Memory B cell (primary cell): Measurements from ENCODE around the gene CIDEA.

Source experiments
- ATAC-seq: fragments of 150-1000 bp; cut with Tn5 transposase; 2 replicates; pipeline ENCODE4 v1.10.0; 2021; ENCODE audit warnings: low read depth, mild to moderate bottlenecking, moderate library complexity
- DNase-seq, 2 donors: peaks; one replicate each; pipeline ENCODE4 v3.0.0; 2022; ENCODE audit warnings: low spot score in 2 of 2
- H3K27ac Mint-ChIP-seq: one replicate; pipeline ENCODE4 v1.8.0; 2022; ENCODE audit warnings: mild to moderate bottlenecking, moderate library complexity, mixed read lengths
- H3K27me3 Mint-ChIP-seq: one replicate; pipeline ENCODE4 v1.8.0; 2022; ENCODE audit warnings: mixed read lengths
- H3K36me3 Mint-ChIP-seq: one replicate; pipeline ENCODE4 v1.8.0; 2022; ENCODE audit warnings: mild to moderate bottlenecking, mixed read lengths
- H3K4me1 Mint-ChIP-seq: one replicate; pipeline ENCODE4 v1.8.0; 2022; ENCODE audit warnings: mixed read lengths
- H3K4me3 Mint-ChIP-seq: one replicate; pipeline ENCODE4 v1.8.0; 2022; ENCODE audit warnings: mild to moderate bottlenecking, moderate library complexity, mixed read lengths
- H3K9me3 Mint-ChIP-seq: one replicate; pipeline ENCODE4 v1.8.0; 2022; ENCODE audit warnings: mixed read lengths

CIDEA gene

DNA sequence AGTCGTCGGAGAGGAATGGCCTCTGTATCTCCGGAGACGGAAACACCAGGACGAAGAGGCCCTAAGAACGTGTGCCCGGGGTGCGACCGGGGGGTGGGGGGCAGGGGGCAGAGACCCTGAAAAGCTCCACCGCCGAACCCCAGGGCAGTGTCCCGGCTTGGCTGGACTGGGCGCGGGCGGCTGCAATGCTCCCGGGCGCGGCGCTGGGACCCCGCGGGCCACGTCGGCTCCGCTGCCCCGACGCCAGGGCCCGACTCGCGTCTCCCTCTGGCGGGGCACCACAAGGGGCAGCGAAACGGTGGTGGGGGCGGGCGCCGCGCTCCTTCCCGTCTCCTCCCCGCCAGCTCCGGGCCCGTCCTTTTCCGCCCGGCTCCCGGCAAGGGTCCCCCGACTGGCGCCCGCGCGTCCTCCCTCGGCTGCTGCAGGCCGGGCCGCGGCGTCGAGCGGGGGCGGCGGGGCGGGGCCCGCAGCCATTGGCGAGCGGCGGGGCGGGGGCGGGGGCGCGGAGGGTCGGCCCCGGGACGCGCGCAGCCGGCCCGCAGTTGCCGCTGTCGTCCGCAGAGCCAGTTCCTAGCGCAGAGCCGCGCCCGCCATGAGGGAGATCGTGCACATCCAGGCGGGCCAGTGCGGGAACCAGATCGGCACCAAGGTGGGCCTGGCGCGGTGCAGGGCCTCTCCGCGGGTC is 53.7 kb downstream of the CIDEA start, which contains the start of gene TUBB6:
Gene TUBB6, plus strand, starts transcription at position 541 of the 685 bp plus-strand sequence. Its CDS starts 52 bp downstream, at position 593.
- Mint-ChIP-seq H3K9me3 (no peaks in the 10 kb centered on the region), H3K4me3 (peak within 1 kb of the TSS; percentile 84), H3K27me3 (peaks cover 17% of the 10 kb centered on the region), H3K36me3 (peaks cover 4% of the 10 kb centered on the region), H3K4me1 (peaks cover 4% of the 10 kb centered on the region), H3K27ac (peak within 1 kb of the TSS; percentile 14)
- no peak for DNase-seq
- peak; percentile 70 for ATAC-seq

DNA sequence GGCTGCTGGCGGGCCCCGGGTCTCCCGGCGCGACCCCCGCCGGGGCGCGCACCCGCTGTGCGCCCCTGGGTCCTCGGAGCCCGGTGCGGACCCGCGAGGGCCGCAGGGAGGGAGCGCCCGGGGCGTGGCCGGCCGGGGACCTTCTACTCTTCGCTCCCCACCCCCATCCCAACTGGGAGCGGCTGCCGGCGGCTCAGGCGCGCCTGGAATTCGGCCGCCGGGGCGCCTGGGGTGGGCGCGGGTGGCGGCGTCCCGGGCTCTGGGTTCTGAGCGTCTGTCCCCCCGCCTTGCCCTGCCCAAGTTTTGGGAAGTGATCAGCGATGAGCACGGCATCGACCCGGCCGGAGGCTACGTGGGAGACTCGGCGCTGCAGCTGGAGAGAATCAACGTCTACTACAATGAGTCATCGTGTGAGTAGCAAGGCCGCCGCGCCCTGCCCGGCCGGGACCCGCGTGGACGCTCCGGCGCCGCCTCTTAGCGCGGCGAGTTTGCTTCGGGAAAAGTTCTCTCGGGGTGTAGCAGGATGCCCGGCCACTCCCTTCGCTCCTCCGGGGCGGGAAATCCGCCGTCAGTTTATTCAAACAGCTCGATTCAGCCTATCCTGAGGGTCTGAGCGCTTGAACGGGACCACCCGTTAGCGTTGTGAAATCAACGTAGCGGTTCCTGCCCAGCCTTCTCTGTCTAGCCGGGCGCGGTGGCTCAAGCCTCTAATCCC is 54.4 kb downstream of the CIDEA start:
- Mint-ChIP-seq H3K9me3 (no peaks in the 10 kb centered on the region), H3K27me3 (peaks cover 17% of the 10 kb centered on the region), H3K4me1 (peaks cover 4% of the 10 kb centered on the region), H3K27ac (no peak overlapping the region), H3K36me3 (peaks cover 4% of the 10 kb centered on the region), H3K4me3 (peak overlapping the region; percentile 80)
- DNase-seq (peak in 1 of 2 donors; percentile 42), ATAC-seq (peak; percentile 44)

DNA sequence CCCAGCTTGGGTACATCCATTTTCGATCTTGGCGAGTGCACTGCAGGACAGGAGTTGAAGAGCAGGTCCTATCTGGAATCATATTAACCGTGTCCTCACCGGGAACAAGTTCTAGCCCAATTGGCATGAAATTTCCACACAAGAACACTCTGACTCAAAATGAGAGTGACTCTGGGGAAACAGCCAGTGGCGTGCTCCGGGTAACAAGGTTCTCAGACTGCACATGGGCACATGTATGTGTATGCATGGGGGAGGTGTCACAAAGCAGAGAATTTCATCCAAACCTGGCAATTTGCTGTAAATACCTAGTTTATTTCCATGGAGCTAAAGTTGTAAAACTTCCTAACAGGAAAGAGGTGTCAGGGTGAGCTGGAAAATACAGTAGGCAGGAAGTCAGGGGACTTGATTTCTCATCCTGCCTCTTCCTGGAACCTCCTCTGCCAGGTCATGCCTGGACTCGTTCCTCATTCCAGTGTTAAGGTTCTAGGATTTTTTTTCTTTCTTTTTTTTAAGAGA is 55.6 kb downstream of the CIDEA start:
- ATAC-seq (no peak), DNase-seq (no peak)
- Mint-ChIP-seq H3K9me3 (no peaks in the 10 kb centered on the region), H3K27ac (no peak overlapping the region), H3K4me3 (peak overlapping the region; percentile 32), H3K4me1 (peaks cover 4% of the 10 kb centered on the region), H3K27me3 (peaks cover 12% of the 10 kb centered on the region), H3K36me3 (peaks cover 4% of the 10 kb centered on the region)

DNA sequence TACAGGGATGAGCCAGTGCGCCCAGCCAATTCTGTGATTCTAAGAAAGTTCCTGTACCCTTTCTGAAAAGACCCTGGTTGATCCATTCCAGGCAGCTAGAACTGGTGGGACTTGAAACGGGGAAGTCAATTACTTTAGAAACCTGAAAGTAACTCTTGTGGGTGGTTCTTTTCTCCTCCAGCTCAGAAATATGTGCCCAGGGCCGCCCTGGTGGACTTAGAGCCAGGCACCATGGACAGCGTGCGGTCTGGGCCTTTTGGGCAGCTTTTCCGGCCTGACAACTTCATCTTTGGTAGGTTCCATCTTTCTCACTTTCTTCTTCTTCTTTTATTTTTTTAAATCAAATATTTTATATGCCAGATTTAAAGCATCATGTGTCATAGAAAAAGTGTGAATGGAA is 56.6 kb downstream of the CIDEA start:
- H3K27me3 Mint-ChIP-seq = peaks cover 9% of the 10 kb centered on the region
- H3K4me3 Mint-ChIP-seq = no peak overlapping the region
- peaks cover 4% of the 10 kb centered on the region for H3K36me3 Mint-ChIP-seq
- no peaks in the 10 kb centered on the region for H3K9me3 Mint-ChIP-seq
- H3K27ac Mint-ChIP-seq = no peak overlapping the region
- H3K4me1 Mint-ChIP-seq = peaks cover 10% of the 10 kb centered on the region
- ATAC-seq = no peak
- no peak for DNase-seq

DNA sequence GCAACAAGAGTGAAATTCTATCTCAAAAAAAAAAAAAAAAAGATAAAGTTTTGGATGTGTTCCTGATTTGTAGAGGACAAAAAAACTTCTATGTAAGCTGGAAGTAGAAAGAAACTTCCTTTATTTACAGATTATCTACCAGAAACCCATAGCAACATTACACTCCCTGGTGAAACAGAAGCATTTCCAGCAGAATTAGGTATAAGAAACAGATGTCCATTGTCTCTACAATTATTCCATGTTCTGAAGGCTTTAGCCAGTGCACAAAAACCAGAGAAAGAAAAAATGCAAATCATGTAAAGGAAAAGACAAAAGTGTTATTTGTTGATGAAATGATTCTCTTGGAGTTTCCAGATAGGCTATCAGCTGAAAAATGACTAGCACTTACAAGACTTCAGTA is 58.8 kb downstream of the CIDEA start:
- no peak overlapping the region for H3K4me3 Mint-ChIP-seq
- ATAC-seq (no peak), DNase-seq (no peak)
- H3K4me1 Mint-ChIP-seq = peaks cover 12% of the 10 kb centered on the region
- no peak overlapping the region for H3K27ac Mint-ChIP-seq
- peaks cover 3% of the 10 kb centered on the region for H3K27me3 Mint-ChIP-seq
- H3K9me3 Mint-ChIP-seq = no peaks in the 10 kb centered on the region
- peaks cover 4% of the 10 kb centered on the region for H3K36me3 Mint-ChIP-seq

DNA sequence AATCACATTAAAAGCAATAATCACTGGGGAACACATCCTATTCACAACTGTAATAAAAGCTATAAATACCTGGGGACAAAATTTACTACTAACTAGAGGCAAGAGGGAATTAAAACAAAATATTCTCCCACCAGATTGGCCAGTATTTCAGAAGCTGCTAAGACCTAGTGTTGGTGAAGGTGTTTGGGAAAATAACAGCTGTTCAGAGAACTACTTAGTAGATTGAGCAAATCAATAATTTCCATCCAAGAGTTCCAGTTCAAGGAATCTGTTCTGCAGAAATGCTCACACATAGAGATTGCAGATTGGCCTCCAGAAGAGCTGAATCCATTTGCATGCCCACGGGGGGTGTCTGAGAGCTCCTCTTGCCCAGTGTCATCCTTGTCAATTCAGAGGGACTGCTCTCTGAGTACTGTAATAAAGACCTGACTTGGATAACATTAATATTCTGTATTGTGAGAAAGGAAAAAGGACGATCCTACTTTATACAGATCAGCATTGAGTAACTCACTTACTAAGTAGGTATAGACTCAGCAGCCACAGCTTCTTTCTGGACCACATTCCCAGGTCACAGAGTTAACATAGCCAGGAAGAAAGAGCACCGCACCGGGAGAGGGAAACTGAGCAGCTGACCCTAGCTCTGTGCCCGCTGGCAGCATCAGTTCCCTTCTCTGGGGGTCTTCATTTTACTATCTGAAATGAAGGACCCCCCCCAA is 59.5 kb downstream of the CIDEA start:
- peaks cover 20% of the 10 kb centered on the region for H3K4me1 Mint-ChIP-seq
- H3K4me3 Mint-ChIP-seq = no peak overlapping the region
- H3K36me3 Mint-ChIP-seq = peaks cover 4% of the 10 kb centered on the region

DNA sequence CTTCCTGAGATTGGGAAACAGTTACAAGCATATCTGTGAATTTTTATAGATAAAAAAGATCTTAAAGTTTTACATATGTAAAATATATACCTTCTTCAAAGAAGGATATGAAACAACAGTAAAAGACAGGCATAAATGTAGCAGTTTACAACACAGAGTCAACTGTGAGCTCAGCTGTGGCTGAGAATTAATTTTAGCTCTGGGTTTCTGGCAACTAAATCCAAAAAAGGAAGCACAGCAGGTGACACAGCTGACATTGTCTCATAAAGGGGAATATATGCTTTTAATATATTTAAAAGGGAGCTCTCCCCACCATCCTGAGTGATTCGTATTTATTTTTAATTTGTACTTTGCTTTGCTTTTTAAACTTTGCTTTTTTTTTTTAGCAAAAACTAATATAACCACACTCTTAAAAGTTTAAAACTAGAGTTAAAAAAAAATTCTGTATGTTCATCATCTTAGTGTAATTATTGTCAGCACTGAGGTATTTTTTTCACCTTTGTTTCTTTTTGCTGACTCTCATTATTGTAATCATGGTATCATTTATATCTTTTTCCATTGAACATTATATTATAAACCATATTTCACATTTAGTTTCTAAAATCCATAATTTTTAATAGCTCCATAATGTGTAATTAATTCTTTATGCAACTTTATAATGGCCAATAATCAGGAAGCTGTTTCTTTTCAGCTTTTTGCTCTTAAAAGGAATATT is 60.6 kb downstream of the CIDEA start:
- Mint-ChIP-seq H3K4me1 (peaks cover 21% of the 10 kb centered on the region), H3K4me3 (no peak overlapping the region)

More for the DNA sequence above, 59.5 kb downstream of the CIDEA start:
- Mint-ChIP-seq H3K27me3 (peaks cover 3% of the 10 kb centered on the region), H3K27ac (no peak overlapping the region), H3K9me3 (no peaks in the 10 kb centered on the region)
- ATAC-seq (no peak), DNase-seq (no peak)

DNA sequence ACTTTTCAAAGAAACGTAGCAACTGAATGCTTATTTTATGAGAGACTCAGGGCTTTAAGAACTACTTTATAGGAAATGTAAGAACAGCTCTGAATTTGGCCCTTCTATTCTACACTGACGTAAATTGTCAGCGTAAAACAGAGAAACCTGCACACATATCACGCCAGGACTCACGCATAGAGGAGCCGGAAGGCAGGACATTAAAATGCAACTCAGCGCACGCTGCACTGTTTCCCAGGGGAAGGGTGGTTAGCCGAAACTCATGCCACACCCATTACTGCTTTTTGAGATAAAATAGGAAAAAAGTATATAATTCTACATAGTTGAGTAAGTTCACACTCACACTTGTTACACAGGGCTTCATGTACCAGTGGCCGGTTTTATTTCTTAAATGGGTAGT is 61.3 kb downstream of the CIDEA start:
- no peak for DNase-seq
- Mint-ChIP-seq H3K9me3 (no peaks in the 10 kb centered on the region), H3K4me1 (peaks cover 23% of the 10 kb centered on the region), H3K27ac (peak overlapping the region; percentile 62), H3K27me3 (no peaks in the 10 kb centered on the region), H3K36me3 (peaks cover 4% of the 10 kb centered on the region), H3K4me3 (peak overlapping the region; percentile 12)
- ATAC-seq = peak; percentile 49

More for the DNA sequence above, 60.6 kb downstream of the CIDEA start:
- ATAC-seq = peak; percentile 17
- Mint-ChIP-seq H3K36me3 (peaks cover 4% of the 10 kb centered on the region), H3K27ac (no peak overlapping the region), H3K27me3 (peaks cover under 1% of the 10 kb centered on the region), H3K9me3 (no peaks in the 10 kb centered on the region)
- DNase-seq = no peak

DNA sequence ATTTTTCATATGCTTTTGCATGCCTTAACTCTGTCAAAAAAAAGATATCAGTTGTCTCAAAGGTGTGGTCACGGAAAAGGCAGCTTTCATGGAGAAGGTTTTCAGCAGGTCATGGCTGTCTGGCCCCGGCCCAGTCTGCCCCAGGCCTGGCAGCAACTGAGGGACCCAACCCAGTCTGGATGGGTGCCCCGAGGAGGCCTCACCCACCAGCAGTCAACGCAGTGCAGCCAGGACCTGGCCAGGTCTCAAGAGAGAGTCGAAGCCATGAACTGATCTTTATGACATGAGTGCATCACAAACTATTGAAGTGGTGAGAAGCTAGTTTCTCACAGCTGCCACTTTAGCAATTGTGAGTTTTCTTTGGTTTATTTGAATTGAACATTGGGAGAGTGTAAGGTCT is 61.8 kb downstream of the CIDEA start:
- H3K27me3 Mint-ChIP-seq = no peaks in the 10 kb centered on the region
- H3K4me3 Mint-ChIP-seq = peak overlapping the region; percentile 52
- no peak for ATAC-seq
- peak overlapping the region; percentile 62 for H3K27ac Mint-ChIP-seq
- H3K4me1 Mint-ChIP-seq = peaks cover 26% of the 10 kb centered on the region
- DNase-seq = no peak
- H3K36me3 Mint-ChIP-seq = peaks cover 4% of the 10 kb centered on the region
- H3K9me3 Mint-ChIP-seq = no peaks in the 10 kb centered on the region

DNA sequence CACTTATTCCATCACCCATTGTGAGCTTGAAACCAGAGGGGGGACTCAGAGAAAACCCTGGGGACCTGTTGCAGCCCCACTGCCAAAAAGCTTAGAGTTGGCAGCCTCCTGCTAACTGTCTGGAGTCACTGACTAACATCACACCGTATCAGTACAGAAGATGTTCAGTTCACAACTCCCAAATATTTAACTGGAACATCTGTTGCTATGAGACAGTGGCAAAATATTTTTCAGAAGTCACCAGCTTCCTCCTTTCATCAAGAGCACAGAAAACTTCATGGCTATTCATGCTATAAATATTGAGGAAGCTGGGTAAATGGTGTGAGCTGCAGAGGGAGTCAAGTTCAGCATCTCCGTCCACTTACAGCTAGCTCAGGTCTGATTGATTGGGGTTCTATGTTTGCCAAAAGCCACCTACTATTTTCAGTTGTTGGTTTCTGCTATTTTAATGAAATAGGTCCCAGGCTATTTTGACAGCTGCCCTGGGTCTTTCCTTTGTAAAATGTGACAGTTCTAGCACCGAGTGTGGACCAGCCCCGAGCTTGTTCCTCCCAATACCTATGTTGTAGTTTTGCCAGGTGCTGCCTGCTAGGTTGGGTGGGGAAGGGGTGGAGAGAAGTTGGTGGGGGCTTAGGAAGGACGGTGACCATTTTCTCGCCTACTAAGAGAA is 63.6 kb downstream of the CIDEA start:
- peak; percentile 73 for ATAC-seq
- DNase-seq = no peak
- peaks cover 32% of the 10 kb centered on the region for H3K4me1 Mint-ChIP-seq
- no peaks in the 10 kb centered on the region for H3K36me3 Mint-ChIP-seq
- peak overlapping the region; percentile 86 for H3K27ac Mint-ChIP-seq
- H3K27me3 Mint-ChIP-seq = no peaks in the 10 kb centered on the region
- no peaks in the 10 kb centered on the region for H3K9me3 Mint-ChIP-seq
- H3K4me3 Mint-ChIP-seq = peak overlapping the region; percentile 33

DNA sequence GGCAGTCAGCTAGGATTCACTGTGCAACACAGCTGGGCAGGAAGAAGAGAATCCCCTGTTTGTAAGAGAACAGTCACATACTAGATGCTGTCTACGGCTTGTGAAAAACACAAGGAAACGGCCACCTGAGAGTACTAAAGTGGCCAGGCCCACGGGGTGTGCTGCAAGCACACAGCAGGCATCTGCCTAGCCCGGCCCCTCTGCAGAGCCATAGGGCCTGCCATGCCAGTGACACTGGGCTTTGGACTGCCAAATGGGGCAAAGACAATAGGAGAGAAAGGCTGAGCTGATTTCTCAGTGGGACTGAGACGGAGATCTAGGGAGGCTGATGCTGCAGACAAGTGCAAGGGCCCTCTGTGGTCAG is 64.2 kb downstream of the CIDEA start:
- peak overlapping the region; percentile 33 for H3K4me3 Mint-ChIP-seq

DNA sequence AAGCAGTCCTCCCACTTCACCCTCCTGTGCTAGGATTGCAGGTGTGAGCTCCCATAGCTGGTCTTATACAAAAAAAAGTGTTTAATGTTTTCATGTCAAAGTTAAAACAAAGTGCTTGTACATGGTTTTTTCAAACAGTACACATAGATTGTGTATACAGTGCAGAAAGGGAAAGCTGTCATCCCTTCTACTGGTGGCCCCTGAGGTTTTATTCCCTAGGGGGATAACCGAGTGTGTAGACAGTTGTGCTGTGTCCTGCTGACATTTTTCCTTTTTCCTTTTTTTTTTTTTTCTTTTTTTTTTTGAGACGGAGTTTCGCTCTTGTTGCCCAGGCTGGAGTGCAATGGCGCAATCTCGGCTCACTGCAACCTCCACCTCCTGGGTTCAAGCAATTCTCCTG is 64.7 kb downstream of the CIDEA start:
- ATAC-seq (no peak), DNase-seq (no peak)
- Mint-ChIP-seq H3K9me3 (no peaks in the 10 kb centered on the region), H3K27ac (peak overlapping the region; percentile 86), H3K36me3 (no peaks in the 10 kb centered on the region), H3K4me3 (no peak overlapping the region), H3K27me3 (no peaks in the 10 kb centered on the region), H3K4me1 (peaks cover 32% of the 10 kb centered on the region)

More for the DNA sequence above, 64.2 kb downstream of the CIDEA start:
- peak; percentile 17 for ATAC-seq
- no peaks in the 10 kb centered on the region for H3K36me3 Mint-ChIP-seq
- H3K27me3 Mint-ChIP-seq = no peaks in the 10 kb centered on the region
- peak overlapping the region; percentile 86 for H3K27ac Mint-ChIP-seq
- no peaks in the 10 kb centered on the region for H3K9me3 Mint-ChIP-seq
- DNase-seq = no peak
- peaks cover 32% of the 10 kb centered on the region for H3K4me1 Mint-ChIP-seq

DNA sequence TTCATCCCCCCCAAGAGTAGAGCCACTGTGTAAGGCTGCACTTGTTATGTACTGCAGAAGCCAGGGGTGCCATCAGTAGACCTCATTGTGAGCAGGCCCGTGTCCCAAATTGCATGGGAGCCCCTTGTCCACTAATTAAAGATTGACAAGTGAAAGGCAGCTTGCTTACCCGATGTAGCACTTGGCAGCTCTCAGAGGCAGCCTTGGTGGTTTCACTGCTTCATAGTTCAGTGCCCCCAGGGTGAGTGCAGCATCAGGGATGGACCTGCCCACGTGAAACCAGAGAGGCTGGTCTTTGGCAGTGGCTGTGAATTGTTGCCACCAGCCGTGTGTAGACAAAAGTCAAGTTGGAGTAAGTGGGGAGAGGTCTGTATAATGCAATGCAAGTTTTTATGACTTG is 67.2 kb downstream of the CIDEA start:
- peaks cover 12% of the 10 kb centered on the region for H3K36me3 Mint-ChIP-seq
- no peak overlapping the region for H3K4me3 Mint-ChIP-seq
- H3K9me3 Mint-ChIP-seq = no peaks in the 10 kb centered on the region
- H3K27ac Mint-ChIP-seq = no peak overlapping the region
- H3K27me3 Mint-ChIP-seq = no peaks in the 10 kb centered on the region
- H3K4me1 Mint-ChIP-seq = peaks cover 22% of the 10 kb centered on the region
- peak; percentile 49 for ATAC-seq
- DNase-seq = no peak
